ENCODE data around the gene MDC1.
"Not testable (repeated sequence)": the region's sequence is repeated elsewhere in the genome, so short reads cannot be mapped to it uniquely, and the experiment has no call there.

The MDC1 gene

GRCh38 chr6:30678964-30679726, 37.9 kb downstream of the MDC1 start:
- H3K27me3 ChIP-seq (replicated peaks; ENCODE audit: control insufficient read depth, insufficient read depth, low read length, poor library complexity, severe bottlenecking): no peaks in the 10 kb centered on the region
- H3K9me3 ChIP-seq (ENCODE audit: control insufficient read depth, low read length): no peaks in the 10 kb centered on the region
- peaks cover 24% of the 10 kb centered on the region for H3K4me1 ChIP-seq (ENCODE audit: control insufficient read depth, insufficient read depth, low read length, poor library complexity, severe bottlenecking)
- DNase-seq: peak; percentile 78 to 87 (median 86)
- H3K36me3 ChIP-seq (ENCODE audit: control insufficient read depth, insufficient read depth, low read length): peaks cover 28% of the 10 kb centered on the region
- H3K27ac ChIP-seq (ENCODE audit: insufficient read depth, low read length, poor library complexity, severe bottlenecking): peak overlapping the region; percentile 96
- H3K4me3 ChIP-seq (ENCODE audit: insufficient read depth, low read depth, low read length, poor library complexity, severe bottlenecking): peak overlapping the region; percentile 44

DNA sequence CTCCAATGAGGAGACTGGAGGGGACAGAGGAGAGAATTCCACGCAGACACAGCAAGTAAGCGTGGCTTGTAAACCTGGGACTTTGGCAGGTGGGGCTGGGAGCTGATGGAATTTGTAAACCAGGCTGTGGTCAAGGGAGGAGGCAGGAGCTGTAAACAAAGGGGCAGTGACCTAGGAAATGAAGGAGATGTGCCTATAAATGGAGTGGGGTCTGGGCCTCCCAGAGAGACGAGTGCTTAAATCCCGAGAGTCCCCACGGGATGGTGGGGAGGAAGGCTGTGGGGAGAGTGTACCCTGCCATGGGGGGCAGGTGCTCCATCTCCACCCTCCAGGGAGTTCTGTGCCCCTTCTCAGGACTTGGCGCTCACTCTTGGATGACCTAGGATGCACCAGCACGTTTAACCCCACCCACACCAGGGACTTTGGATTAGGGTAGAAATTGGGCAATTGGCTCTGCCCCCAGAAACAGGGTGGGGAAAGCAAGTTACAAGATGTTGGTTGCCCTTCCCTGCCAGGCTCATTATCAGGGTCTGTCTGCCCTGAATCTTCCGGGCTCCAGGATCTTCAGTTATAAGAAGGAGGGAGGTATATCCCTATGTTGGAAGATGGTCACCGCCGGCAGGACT, 40.3 kb downstream of the MDC1 start:
- H3K27me3 ChIP-seq (replicated peaks; ENCODE audit: control insufficient read depth, insufficient read depth, low read length, poor library complexity, severe bottlenecking): no peaks in the 10 kb centered on the region
- H3K27ac ChIP-seq (ENCODE audit: insufficient read depth, low read length, poor library complexity, severe bottlenecking): no peak overlapping the region
- peaks cover 28% of the 10 kb centered on the region for H3K36me3 ChIP-seq (ENCODE audit: control insufficient read depth, insufficient read depth, low read length)
- H3K4me3 ChIP-seq (ENCODE audit: insufficient read depth, low read depth, low read length, poor library complexity, severe bottlenecking): no peak overlapping the region
- no peaks in the 10 kb centered on the region for H3K9me3 ChIP-seq (ENCODE audit: control insufficient read depth, low read length)
- H3K4me1 ChIP-seq (ENCODE audit: control insufficient read depth, insufficient read depth, low read length, poor library complexity, severe bottlenecking): peaks cover 34% of the 10 kb centered on the region
- no peak for DNase-seq

GRCh38 chr6:30672445-30673253, 44.4 kb downstream of the MDC1 start, which contains the start of gene DHX16:
DHX16 (minus strand) TSS chr6:30673006; CDS start chr6:30672841, 165 bp downstream.
- H3K36me3 ChIP-seq (ENCODE audit: control insufficient read depth, insufficient read depth, low read length): peaks cover 38% of the 10 kb centered on the region
- H3K9me3 ChIP-seq (ENCODE audit: control insufficient read depth, low read length): no peaks in the 10 kb centered on the region
- DNase-seq: peak; percentile 80 to 86 (median 82)
- H3K4me1 ChIP-seq (ENCODE audit: control insufficient read depth, insufficient read depth, low read length, poor library complexity, severe bottlenecking): peaks cover 17% of the 10 kb centered on the region
- peak within 1 kb of the TSS; percentile 95 for H3K4me3 ChIP-seq (ENCODE audit: insufficient read depth, low read depth, low read length, poor library complexity, severe bottlenecking)
- H3K27me3 ChIP-seq (replicated peaks; ENCODE audit: control insufficient read depth, insufficient read depth, low read length, poor library complexity, severe bottlenecking): no peaks in the 10 kb centered on the region
- H3K27ac ChIP-seq (ENCODE audit: insufficient read depth, low read length, poor library complexity, severe bottlenecking): peak within 1 kb of the TSS; percentile 78

- no peak for DNase-seq
- Histone ChIP-seq H3K36me3 (ENCODE audit: control insufficient read depth, insufficient read depth, low read length) (peaks cover 27% of the 10 kb centered on the region), H3K9me3 (ENCODE audit: control insufficient read depth, low read length) (no peaks in the 10 kb centered on the region), H3K4me1 (ENCODE audit: control insufficient read depth, insufficient read depth, low read length, poor library complexity, severe bottlenecking) (peaks cover 17% of the 10 kb centered on the region), H3K27ac (ENCODE audit: insufficient read depth, low read length, poor library complexity, severe bottlenecking) (no peak overlapping the region), H3K4me3 (ENCODE audit: insufficient read depth, low read depth, low read length, poor library complexity, severe bottlenecking) (no peak overlapping the region), H3K27me3 (replicated peaks; ENCODE audit: control insufficient read depth, insufficient read depth, low read length, poor library complexity, severe bottlenecking) (no peaks in the 10 kb centered on the region)
These were observed 46.1 kb downstream of the MDC1 start for GRCh38 chr6:30670760-30671527.

- not testable (repeated sequence) for H3K4me1 ChIP-seq (ENCODE audit: control insufficient read depth, insufficient read depth, low read length, poor library complexity, severe bottlenecking); H3K27me3 ChIP-seq (replicated peaks; ENCODE audit: control insufficient read depth, insufficient read depth, low read length, poor library complexity, severe bottlenecking); H3K4me3 ChIP-seq (ENCODE audit: insufficient read depth, low read depth, low read length, poor library complexity, severe bottlenecking); H3K27ac ChIP-seq (ENCODE audit: insufficient read depth, low read length, poor library complexity, severe bottlenecking); DNase-seq; H3K9me3 ChIP-seq (ENCODE audit: control insufficient read depth, low read length)
- peaks cover 62% of the 10 kb centered on the region for H3K36me3 ChIP-seq (ENCODE audit: control insufficient read depth, insufficient read depth, low read length)
These were observed 50.8 kb downstream of the MDC1 start for GRCh38 chr6:30666300-30666699.

GRCh38 chr6:30664994-30665767, 51.9 kb downstream of the MDC1 start:
- no peaks in the 10 kb centered on the region for H3K9me3 ChIP-seq (ENCODE audit: control insufficient read depth, low read length)
- H3K27me3 ChIP-seq (replicated peaks; ENCODE audit: control insufficient read depth, insufficient read depth, low read length, poor library complexity, severe bottlenecking): no peaks in the 10 kb centered on the region
- H3K36me3 ChIP-seq (ENCODE audit: control insufficient read depth, insufficient read depth, low read length): peaks cover 60% of the 10 kb centered on the region
- H3K27ac ChIP-seq (ENCODE audit: insufficient read depth, low read length, poor library complexity, severe bottlenecking): no peak overlapping the region
- H3K4me1 ChIP-seq (ENCODE audit: control insufficient read depth, insufficient read depth, low read length, poor library complexity, severe bottlenecking): no peaks in the 10 kb centered on the region
- no peak overlapping the region for H3K4me3 ChIP-seq (ENCODE audit: insufficient read depth, low read depth, low read length, poor library complexity, severe bottlenecking)
- no peak for DNase-seq

DNA sequence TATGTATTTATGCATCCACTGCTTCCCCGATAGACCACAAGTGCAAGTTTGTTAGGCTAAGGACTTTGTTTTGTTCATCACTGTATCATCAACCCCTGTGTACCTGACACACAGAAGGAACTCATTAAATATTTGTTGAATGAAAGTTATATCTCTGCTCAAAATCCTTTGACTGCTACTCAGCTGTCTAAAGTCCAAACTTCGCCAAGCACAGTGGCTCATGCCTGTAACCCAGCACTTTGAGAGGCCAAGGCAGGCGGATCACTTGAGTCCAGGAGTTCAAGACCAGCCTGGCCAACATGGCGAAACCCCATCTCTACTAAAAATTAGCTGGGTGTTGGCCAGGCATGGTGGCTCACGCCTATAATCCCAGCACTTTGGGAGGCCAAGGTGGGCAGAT, 59.2 kb downstream of the MDC1 start:
- H3K36me3 ChIP-seq (ENCODE audit: control insufficient read depth, insufficient read depth, low read length): peaks cover 78% of the 10 kb centered on the region
- H3K4me3 ChIP-seq (ENCODE audit: insufficient read depth, low read depth, low read length, poor library complexity, severe bottlenecking); H3K27me3 ChIP-seq (replicated peaks; ENCODE audit: control insufficient read depth, insufficient read depth, low read length, poor library complexity, severe bottlenecking); DNase-seq; H3K27ac ChIP-seq (ENCODE audit: insufficient read depth, low read length, poor library complexity, severe bottlenecking); H3K9me3 ChIP-seq (ENCODE audit: control insufficient read depth, low read length); H3K4me1 ChIP-seq (ENCODE audit: control insufficient read depth, insufficient read depth, low read length, poor library complexity, severe bottlenecking): not testable (repeated sequence)

GRCh38 chr6:30657454-30657853, 59.6 kb downstream of the MDC1 start:
- Histone ChIP-seq H3K27ac (ENCODE audit: insufficient read depth, low read length, poor library complexity, severe bottlenecking) (no peak overlapping the region), H3K36me3 (ENCODE audit: control insufficient read depth, insufficient read depth, low read length) (peaks cover 78% of the 10 kb centered on the region), H3K27me3 (replicated peaks; ENCODE audit: control insufficient read depth, insufficient read depth, low read length, poor library complexity, severe bottlenecking) (no peaks in the 10 kb centered on the region), H3K4me1 (ENCODE audit: control insufficient read depth, insufficient read depth, low read length, poor library complexity, severe bottlenecking) (no peaks in the 10 kb centered on the region), H3K4me3 (ENCODE audit: insufficient read depth, low read depth, low read length, poor library complexity, severe bottlenecking) (no peak overlapping the region), H3K9me3 (ENCODE audit: control insufficient read depth, low read length) (no peaks in the 10 kb centered on the region)
- DNase-seq: no peak

GRCh38 chr6:30656513-30656912, 60.6 kb downstream of the MDC1 start:
- Histone ChIP-seq H3K9me3 (ENCODE audit: control insufficient read depth, low read length) (no peaks in the 10 kb centered on the region), H3K4me3 (ENCODE audit: insufficient read depth, low read depth, low read length, poor library complexity, severe bottlenecking) (no peak overlapping the region), H3K4me1 (ENCODE audit: control insufficient read depth, insufficient read depth, low read length, poor library complexity, severe bottlenecking) (no peaks in the 10 kb centered on the region), H3K27me3 (replicated peaks; ENCODE audit: control insufficient read depth, insufficient read depth, low read length, poor library complexity, severe bottlenecking) (no peaks in the 10 kb centered on the region), H3K27ac (ENCODE audit: insufficient read depth, low read length, poor library complexity, severe bottlenecking) (no peak overlapping the region), H3K36me3 (ENCODE audit: control insufficient read depth, insufficient read depth, low read length) (peaks cover 78% of the 10 kb centered on the region)
- DNase-seq: no peak

All from effector memory CD4-positive, alpha-beta T cell (primary cell).